ENCODE measurements around the gene RGS11. TPM values are rescaled to one million over a fixed set of nuclear protein-coding genes. Genes with fewer than 3 reads are reported as not detected.

The RGS11 gene
- total RNA-seq, 2 experiments from 2014 or later = not detected

DNA sequence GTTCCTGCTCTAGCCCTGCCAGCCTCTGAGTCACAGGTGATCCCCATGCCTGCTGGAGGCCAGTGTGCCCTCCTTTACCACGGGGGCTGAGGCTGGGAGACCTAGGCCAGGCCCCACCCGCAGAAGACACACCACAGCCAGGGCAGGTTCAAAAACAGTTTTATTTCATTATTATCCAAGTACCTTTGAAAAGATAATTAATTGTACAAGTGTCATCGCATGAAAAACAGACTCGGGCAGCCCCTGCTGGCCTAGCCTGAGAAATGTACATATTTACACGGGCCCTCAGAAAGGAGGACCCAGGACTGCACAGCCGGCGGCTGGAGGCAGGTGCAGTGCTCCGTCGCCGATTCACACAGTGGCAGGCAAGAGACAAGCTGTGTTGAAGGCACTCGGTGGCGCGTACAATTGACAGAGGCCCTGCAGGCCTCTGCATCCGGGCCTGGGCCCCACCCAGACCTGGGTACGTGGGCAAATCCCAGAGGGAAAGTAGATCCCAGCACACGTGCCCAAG lies 11.6 kb upstream of the RGS11 start:
- CTCF ChIA-PET (ENCODE audit: unreplicated experiment) = interaction anchor here (0.6 kb wide), 1 partner anchor 46 kb away, joined by 3 read pairs; no protein-coding TSS in a partner anchor

DNA sequence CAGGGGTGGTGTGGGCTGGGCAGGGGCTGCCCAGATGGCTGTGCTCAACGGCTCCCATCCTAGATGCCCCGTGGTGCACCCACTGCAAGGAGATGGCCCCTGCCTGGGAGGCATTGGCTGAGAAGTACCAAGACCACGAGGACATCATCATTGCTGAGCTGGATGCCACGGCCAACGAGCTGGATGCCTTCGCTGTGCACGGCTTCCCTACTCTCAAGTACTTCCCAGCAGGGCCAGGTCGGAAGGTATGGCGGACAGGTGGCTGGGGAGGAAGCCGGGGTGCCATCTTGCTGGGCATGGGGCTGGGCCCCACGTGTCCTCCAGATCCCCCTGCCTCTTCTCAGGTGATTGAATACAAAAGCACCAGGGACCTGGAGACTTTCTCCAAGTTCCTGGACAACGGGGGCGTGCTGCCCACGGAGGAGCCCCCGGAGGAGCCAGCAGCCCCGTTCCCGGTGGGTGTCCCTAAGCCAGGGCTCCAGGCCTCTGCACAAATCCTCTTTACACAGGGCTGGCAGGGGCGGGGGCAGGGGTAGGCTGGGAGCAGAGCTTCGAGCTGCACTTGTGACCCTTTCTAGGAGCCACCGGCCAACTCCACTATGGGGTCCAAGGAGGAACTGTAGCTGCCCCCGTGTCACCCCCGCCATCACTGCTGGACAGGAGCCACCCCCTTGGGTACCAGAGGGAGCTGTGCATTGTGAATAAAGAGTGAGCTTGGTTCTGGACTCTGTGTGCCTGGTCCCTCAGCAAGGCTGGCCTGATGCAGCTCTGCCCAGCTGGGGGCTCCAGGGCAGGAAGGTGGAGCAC lies 10.9 kb upstream of the RGS11 start:
- Histone ChIP-seq H2AFZ (ENCODE audit: low read length) (no peak overlapping the region), H3K36me3 (ENCODE audit: insufficient read depth, low read length) (no peaks in the 10 kb centered on the region; the same call in 1 of the 2 replicates), H4K20me1 (ENCODE audit: insufficient read depth, low read length) (no peaks in the 10 kb centered on the region), H3K4me3 (ENCODE audit: low read depth, low read length, poor library complexity, severe bottlenecking) (no peak overlapping the region), H3K4me2 (ENCODE audit: low read length) (no peak overlapping the region), H3K79me2 (ENCODE audit: insufficient read depth, low read depth, low read length) (no peaks in the 10 kb centered on the region), H3K9me2 (ENCODE audit: insufficient read depth, low read length) (no peaks in the 10 kb centered on the region), H3K9me3 (ENCODE audit: low read length) (no peaks in the 10 kb centered on the region), H3K4me1 (ENCODE audit: insufficient read depth, low read length, poor library complexity, severe bottlenecking) (no peaks in the 10 kb centered on the region), H3K27ac (ENCODE audit: low read depth, low read length, poor library complexity, severe bottlenecking) (no peak overlapping the region)
- DNase-seq (ENCODE audit: low spot score) = no peak
- ChIA-PET POLR2A (interaction anchor here (0.6 kb wide), 1 partner anchor 73 kb away, joined by 3 read pairs; no protein-coding TSS in a partner anchor), CTCF (ENCODE audit: unreplicated experiment) (no interaction called here)
- no peak for TF ChIP-seq CTCF (conservative IDR thresholded peaks at IDR 0.05; ENCODE audit: low read length)
- no peak for TF ChIP-seq EZH2phosphoT487 (IDR thresholded peaks at IDR 0.05; ENCODE audit: borderline replicate concordance, low read depth, low read length)
- intact Hi-C loops (cut with micrococcal nuclease; ENCODE audit: unreplicated experiment) = no loop called here
- BruUV-seq (replicated peaks) = no TSS peak

More for the DNA sequence above, 11.6 kb upstream of the RGS11 start:
- H3K79me2 ChIP-seq (ENCODE audit: insufficient read depth, low read depth, low read length) = no peaks in the 10 kb centered on the region
- no peak overlapping the region for H3K4me3 ChIP-seq (ENCODE audit: low read depth, low read length, poor library complexity, severe bottlenecking)
- H3K27ac ChIP-seq (ENCODE audit: low read depth, low read length, poor library complexity, severe bottlenecking) = no peak overlapping the region
- POLR2A ChIA-PET = interaction anchor here (0.6 kb wide), 1 partner anchor 74 kb away, joined by 3 read pairs; no protein-coding TSS in a partner anchor
- no peak overlapping the region for H2AFZ ChIP-seq (ENCODE audit: low read length)
- intact Hi-C loops (cut with micrococcal nuclease; ENCODE audit: unreplicated experiment) = no loop called here
- BruUV-seq (replicated peaks) = no TSS peak
- no peaks in the 10 kb centered on the region for H3K4me1 ChIP-seq (ENCODE audit: insufficient read depth, low read length, poor library complexity, severe bottlenecking)
- H3K4me2 ChIP-seq (ENCODE audit: low read length) = no peak overlapping the region
- no peaks in the 10 kb centered on the region for H4K20me1 ChIP-seq (ENCODE audit: insufficient read depth, low read length)
- DNase-seq (ENCODE audit: low spot score) = peak; percentile 20
- no peaks in the 10 kb centered on the region for H3K9me3 ChIP-seq (ENCODE audit: low read length)
- no peaks in the 10 kb centered on the region; the same call in 1 of the 2 replicates for H3K36me3 ChIP-seq (ENCODE audit: insufficient read depth, low read length)
- no peaks in the 10 kb centered on the region for H3K9me2 ChIP-seq (ENCODE audit: insufficient read depth, low read length)
- TF ChIP-seq CTCF (conservative IDR thresholded peaks at IDR 0.05; ENCODE audit: low read length) (peak; percentile 56; the same call in 1 of the 2 replicates), EZH2phosphoT487 (IDR thresholded peaks at IDR 0.05; ENCODE audit: borderline replicate concordance, low read depth, low read length) (no peak)
